Panc1 (cell line): ENCODE measurements around the gene FXYD3. TPM values are rescaled to one million over a fixed set of nuclear protein-coding genes. Genes with fewer than 3 reads are reported as not detected.

Experiments
- ATAC-seq: fragments of 200-7000 bp; cut with Tn5 transposase; 2 replicates; pipeline ENCODE4 v1.9.1; 2020; ENCODE audit warnings: mild to moderate bottlenecking, moderate library complexity
- BruUV-seq: library from RNA; stranded (reverse); fragments of 400-500 nt; replicated peaks from 2 replicates; lab custom pipeline; 2021; lab: Mats Ljungman, UMichigan
- CTCF ChIA-PET: fragments of 300-600 bp; sonication (Branson Sonifier 250); formaldehyde crosslinking; loops from one replicate; lab custom pipeline; 2022; ENCODE audit warnings: antibody characterized with exemption; lab: Charles Lee
- POLR2A ChIA-PET: fragments of 300-600 bp; sonication (Branson Sonifier 250); formaldehyde crosslinking; loops from one replicate; lab custom pipeline; 2022; ENCODE audit warnings: antibody characterized with exemption; lab: Charles Lee
- DNase-seq: peaks from one replicate; pipeline ENCODE4 v3.0.0-alpha.2; 2010; ENCODE audit warnings: low read depth, low spot score
- H3K27ac ChIP-seq: 2 replicates; pipeline ENCODE4 v1.5.1; 2011; ENCODE audit warnings: mild to moderate bottlenecking, low read length, inconsistent platforms
- H3K27me3 ChIP-seq: fragments of 200-500 bp; sonication (Bioruptor generic); 2 replicates; pipeline ENCODE4 v1.6.0; 2014; ENCODE audit warnings: low read length, inconsistent platforms; ENCODE audit not compliant: control insufficient read depth, insufficient read depth
- H3K36me3 ChIP-seq: fragments of 200-500 bp; sonication (Bioruptor generic); 2 replicates; pipeline ENCODE4 v1.5.1; 2014; ENCODE audit warnings: inconsistent platforms, mild to moderate bottlenecking, low read length, moderate library complexity; ENCODE audit not compliant: control insufficient read depth, insufficient read depth
- H3K4me1 ChIP-seq: 2 replicates; pipeline ENCODE4 v1.5.1; 2011; ENCODE audit warnings: inconsistent platforms, mild to moderate bottlenecking, low read length, moderate library complexity; ENCODE audit not compliant: control insufficient read depth, insufficient read depth
- H3K4me3 ChIP-seq, 2 experiments: 2 replicates each; pipeline ENCODE4 v1.5.1; 2011 to 2012; ENCODE audit warnings: low read depth in 2 of 2, low read length in 2 of 2, mild to moderate bottlenecking in 2 of 2, inconsistent platforms in 1 of 2, moderate library complexity in 1 of 2
- H3K9me3 ChIP-seq: fragments of 200-500 bp; sonication (Bioruptor generic); 2 replicates; pipeline ENCODE4 v1.5.1; 2014; ENCODE audit warnings: low read depth, mild to moderate bottlenecking, inconsistent platforms, low read length, moderate library complexity; ENCODE audit not compliant: control insufficient read depth, insufficient read depth
- POLR2AphosphoS5 ChIP-seq: IDR thresholded peaks from 2 replicates; pipeline ENCODE4 v1.6.1; 2012; ENCODE audit warnings: mild to moderate bottlenecking, low read depth, low read length, moderate library complexity
- SIN3A ChIP-seq: IDR thresholded peaks from 2 replicates; pipeline ENCODE4 v1.6.1; 2012; ENCODE audit warnings: low read depth, mild to moderate bottlenecking, low read length, moderate library complexity, borderline replicate concordance; ENCODE audit not compliant: insufficient read depth
- TCF7L2 ChIP-seq: IDR thresholded peaks from 2 replicates; pipeline ENCODE4 v1.6.1; 2011; ENCODE audit warnings: mild to moderate bottlenecking, low read depth, low read length, inconsistent platforms
- in situ Hi-C: cut with HindIII; loops from 2 replicates; pipeline ENCODE4 v1.10.0; 2016; ENCODE audit warnings: low sequenced_read_pairs, low pct_unique_long_range_greater_than_20kb
- intact Hi-C: fragments of 100-400 bp; cut with micrococcal nuclease; formaldehyde crosslinking; loops from one replicate; pipeline ENCODE4 v1.10.0; 2022; ENCODE audit not compliant: unreplicated experiment
- total RNA-seq: library from RNA; stranded (reverse); gene quantifications from one replicate; pipeline ENCODE4 v1.2.1, GENCODE V29; 2021; ENCODE audit not compliant: unreplicated experiment
- TF ChIP-seq, protein P1 (sequence below): fragments of 450-650 bp; IDR thresholded peaks from 2 replicates; pipeline ENCODE4 v1.5.1; 2017; ENCODE audit warnings: mild to moderate bottlenecking
- TF ChIP-seq, protein P2 (sequence below), 2 experiments: IDR thresholded peaks; 2 replicates each; pipeline ENCODE4 v1.6.1; 2011 to 2012; ENCODE audit warnings: low read depth in 2 of 2, control low read depth in 1 of 2, low read length in 1 of 2, mild to moderate bottlenecking in 1 of 2, moderate library complexity in 1 of 2; ENCODE audit not compliant: insufficient read depth in 1 of 2

The FXYD3 gene
- total RNA-seq, 1 experiment from 2014 or later = not detected

DNA sequence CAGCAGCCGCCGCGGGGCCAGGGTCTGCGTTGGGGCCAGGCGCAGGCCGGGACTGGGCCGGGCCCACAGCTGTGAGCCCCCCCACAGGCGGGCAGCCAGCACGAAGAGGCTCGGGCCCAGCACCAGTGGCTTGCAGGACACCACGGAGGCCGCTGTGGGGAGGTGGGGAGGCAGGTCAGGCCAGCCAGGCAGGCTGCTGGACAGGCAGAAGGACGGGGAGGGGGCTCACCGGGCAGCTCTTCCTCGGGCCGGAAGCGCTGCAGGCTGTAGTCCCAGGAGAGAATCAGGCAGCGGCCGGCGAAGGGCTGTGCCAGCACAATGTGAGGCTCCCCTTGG is 11.0 kb downstream of the FXYD3 start:
- ATAC-seq (no peak), DNase-seq (no peak)
- no TSS peak for BruUV-seq
- no peak overlapping the region for H3K4me3 ChIP-seq
- H3K4me1 ChIP-seq = peaks cover 8% of the 10 kb centered on the region
- TF ChIP-seq TCF7L2 (no peak), SIN3A (no peak), POLR2AphosphoS5 (no peak)
- TF ChIP-seq, protein P1, sequence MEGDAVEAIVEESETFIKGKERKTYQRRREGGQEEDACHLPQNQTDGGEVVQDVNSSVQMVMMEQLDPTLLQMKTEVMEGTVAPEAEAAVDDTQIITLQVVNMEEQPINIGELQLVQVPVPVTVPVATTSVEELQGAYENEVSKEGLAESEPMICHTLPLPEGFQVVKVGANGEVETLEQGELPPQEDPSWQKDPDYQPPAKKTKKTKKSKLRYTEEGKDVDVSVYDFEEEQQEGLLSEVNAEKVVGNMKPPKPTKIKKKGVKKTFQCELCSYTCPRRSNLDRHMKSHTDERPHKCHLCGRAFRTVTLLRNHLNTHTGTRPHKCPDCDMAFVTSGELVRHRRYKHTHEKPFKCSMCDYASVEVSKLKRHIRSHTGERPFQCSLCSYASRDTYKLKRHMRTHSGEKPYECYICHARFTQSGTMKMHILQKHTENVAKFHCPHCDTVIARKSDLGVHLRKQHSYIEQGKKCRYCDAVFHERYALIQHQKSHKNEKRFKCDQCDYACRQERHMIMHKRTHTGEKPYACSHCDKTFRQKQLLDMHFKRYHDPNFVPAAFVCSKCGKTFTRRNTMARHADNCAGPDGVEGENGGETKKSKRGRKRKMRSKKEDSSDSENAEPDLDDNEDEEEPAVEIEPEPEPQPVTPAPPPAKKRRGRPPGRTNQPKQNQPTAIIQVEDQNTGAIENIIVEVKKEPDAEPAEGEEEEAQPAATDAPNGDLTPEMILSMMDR = no peak
- TF ChIP-seq, protein P2, sequence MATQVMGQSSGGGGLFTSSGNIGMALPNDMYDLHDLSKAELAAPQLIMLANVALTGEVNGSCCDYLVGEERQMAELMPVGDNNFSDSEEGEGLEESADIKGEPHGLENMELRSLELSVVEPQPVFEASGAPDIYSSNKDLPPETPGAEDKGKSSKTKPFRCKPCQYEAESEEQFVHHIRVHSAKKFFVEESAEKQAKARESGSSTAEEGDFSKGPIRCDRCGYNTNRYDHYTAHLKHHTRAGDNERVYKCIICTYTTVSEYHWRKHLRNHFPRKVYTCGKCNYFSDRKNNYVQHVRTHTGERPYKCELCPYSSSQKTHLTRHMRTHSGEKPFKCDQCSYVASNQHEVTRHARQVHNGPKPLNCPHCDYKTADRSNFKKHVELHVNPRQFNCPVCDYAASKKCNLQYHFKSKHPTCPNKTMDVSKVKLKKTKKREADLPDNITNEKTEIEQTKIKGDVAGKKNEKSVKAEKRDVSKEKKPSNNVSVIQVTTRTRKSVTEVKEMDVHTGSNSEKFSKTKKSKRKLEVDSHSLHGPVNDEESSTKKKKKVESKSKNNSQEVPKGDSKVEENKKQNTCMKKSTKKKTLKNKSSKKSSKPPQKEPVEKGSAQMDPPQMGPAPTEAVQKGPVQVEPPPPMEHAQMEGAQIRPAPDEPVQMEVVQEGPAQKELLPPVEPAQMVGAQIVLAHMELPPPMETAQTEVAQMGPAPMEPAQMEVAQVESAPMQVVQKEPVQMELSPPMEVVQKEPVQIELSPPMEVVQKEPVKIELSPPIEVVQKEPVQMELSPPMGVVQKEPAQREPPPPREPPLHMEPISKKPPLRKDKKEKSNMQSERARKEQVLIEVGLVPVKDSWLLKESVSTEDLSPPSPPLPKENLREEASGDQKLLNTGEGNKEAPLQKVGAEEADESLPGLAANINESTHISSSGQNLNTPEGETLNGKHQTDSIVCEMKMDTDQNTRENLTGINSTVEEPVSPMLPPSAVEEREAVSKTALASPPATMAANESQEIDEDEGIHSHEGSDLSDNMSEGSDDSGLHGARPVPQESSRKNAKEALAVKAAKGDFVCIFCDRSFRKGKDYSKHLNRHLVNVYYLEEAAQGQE (IDR thresholded peaks at IDR 0.05; ENCODE audit: insufficient read depth in 1 of 2, low read depth in 2 of 2, low read length in 1 of 2) = no peak
- in situ Hi-C loops = no loop called here
- intact Hi-C loops = no loop called here
- no peaks in the 10 kb centered on the region for H3K36me3 ChIP-seq
- H3K27me3 ChIP-seq = no peaks in the 10 kb centered on the region
- ChIA-PET POLR2A (no interaction called here), CTCF (no interaction called here)
- H3K9me3 ChIP-seq = no peaks in the 10 kb centered on the region
- no peak overlapping the region for H3K27ac ChIP-seq

GRCh38 chr19:35127871-35128270 is 12.2 kb downstream of the FXYD3 start:
- ATAC-seq (no peak), DNase-seq (no peak)
- Histone ChIP-seq H3K9me3 (no peaks in the 10 kb centered on the region), H3K4me1 (peaks cover 8% of the 10 kb centered on the region), H3K27me3 (no peaks in the 10 kb centered on the region), H3K27ac (no peak overlapping the region), H3K36me3 (no peaks in the 10 kb centered on the region), H3K4me3 (no peak overlapping the region)
- CTCF ChIA-PET = no interaction called here
- no TSS peak for BruUV-seq
- POLR2A ChIA-PET = no interaction called here
- TF ChIP-seq POLR2AphosphoS5 (no peak), SIN3A (no peak), TCF7L2 (no peak)
- TF ChIP-seq, protein P2 (IDR thresholded peaks at IDR 0.05; ENCODE audit: insufficient read depth in 1 of 2, low read depth in 2 of 2, low read length in 1 of 2) = no peak
- TF ChIP-seq, protein P1 = no peak
- in situ Hi-C loops (no loop called here), intact Hi-C loops (no loop called here)
